Heart left ventricle (tissue), 13 donors: Measurements from ENCODE around the gene MAGIX.

ENCODE experiments used
- POLR2A ChIP-seq, 2 donors: fragments of 450-650 bp; IDR thresholded peaks; one replicate each; pipeline ENCODE4 v1.6.1; 2017; ENCODE audit warnings: antibody characterized with exemption in 2 of 2, mild to moderate bottlenecking in 2 of 2, moderate library complexity in 2 of 2
- TF ChIP-seq, protein P1 (sequence below), 12 donors: fragments of 200-600 bp; sonication (generic) in 4 of 12; IDR thresholded peaks; one replicate each; pipeline versions ENCODE4 v1.5.0 to v1.8.0; 2018 to 2022; ENCODE audit warnings: antibody characterized with exemption in 12 of 12, mild to moderate bottlenecking in 5 of 12
- donor health status: ischemic (EF 13 %, LVEDD 7.1; RV severe dilation, severe dysfunction).
- donor health status: DM: no; HTN: yes; CAD: no.
- donor health status: DM: no; HTN: no; CAD: no.
- donor health status: ischemic (EF 25% LVEDD 6.9; RV normal size, moderate dysfunction).
- donor health status: ischemic (EF 25% LVEDD 5.7; RV mildly dilated, moderate dysfunction).
- donor health status: ischemic (EF 35%, LVEDD 5.7; RV mildly dilated, moderate dysfunction).
- donor health status: nonischemic (EF 11% LVEDD 7.7; RV severe dilation, severe dysfunction).
- donor health status: DM: yes; HTN: yes; CAD: no.
- donor health status: PGD.
- donor health status: ischemic (EF 29% LVEDD 5.4; RV normal size, mild dysfunction).
- donor health status: nonischemic (EF 23%, LVEDD 6.1; RV moderate dilation, normal function).

DNA sequence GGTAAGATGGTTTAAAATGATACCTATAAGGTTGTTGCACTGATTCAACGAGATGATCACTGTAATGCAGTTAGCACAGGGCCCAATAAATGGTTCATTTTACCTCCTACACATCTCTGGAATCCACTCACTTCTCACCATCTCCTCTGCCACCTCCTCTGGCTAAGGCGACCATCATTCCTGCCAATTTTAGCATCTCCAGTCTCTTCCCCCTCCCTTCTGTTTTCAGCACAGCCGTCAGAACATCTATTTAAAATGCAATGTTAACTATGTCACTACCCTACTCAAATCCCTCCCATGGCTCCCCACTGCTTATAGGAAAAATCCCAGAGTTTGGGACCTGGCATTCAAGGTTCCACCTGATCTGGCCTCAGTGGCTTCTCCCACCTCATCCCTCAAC lies 41.0 kb downstream of the MAGIX start:
- TF ChIP-seq, protein P1, sequence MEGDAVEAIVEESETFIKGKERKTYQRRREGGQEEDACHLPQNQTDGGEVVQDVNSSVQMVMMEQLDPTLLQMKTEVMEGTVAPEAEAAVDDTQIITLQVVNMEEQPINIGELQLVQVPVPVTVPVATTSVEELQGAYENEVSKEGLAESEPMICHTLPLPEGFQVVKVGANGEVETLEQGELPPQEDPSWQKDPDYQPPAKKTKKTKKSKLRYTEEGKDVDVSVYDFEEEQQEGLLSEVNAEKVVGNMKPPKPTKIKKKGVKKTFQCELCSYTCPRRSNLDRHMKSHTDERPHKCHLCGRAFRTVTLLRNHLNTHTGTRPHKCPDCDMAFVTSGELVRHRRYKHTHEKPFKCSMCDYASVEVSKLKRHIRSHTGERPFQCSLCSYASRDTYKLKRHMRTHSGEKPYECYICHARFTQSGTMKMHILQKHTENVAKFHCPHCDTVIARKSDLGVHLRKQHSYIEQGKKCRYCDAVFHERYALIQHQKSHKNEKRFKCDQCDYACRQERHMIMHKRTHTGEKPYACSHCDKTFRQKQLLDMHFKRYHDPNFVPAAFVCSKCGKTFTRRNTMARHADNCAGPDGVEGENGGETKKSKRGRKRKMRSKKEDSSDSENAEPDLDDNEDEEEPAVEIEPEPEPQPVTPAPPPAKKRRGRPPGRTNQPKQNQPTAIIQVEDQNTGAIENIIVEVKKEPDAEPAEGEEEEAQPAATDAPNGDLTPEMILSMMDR (IDR thresholded peaks at IDR 0.05): no peak
- no peak for TF ChIP-seq POLR2A (IDR thresholded peaks at IDR 0.05)
